ENCODE measurements around the gene ITGA4.

Gene ITGA4

DNA sequence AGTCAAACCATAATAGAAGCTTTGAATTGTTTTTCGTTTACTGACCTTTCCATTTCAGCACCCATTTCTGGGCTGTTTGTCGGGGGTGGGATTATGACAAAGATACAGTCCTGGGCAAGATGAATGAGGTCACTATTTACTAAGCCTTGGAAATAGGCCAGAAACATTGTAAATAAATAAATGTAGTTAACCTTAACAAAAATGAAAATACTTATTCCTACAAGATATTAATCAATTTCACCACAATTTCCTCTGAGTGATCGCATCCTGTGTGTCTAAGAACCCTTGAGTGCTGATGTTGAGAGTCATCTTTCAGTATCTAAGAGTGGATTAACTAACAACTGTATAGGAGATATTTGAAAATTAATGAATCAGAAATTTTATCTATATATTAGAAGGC, 14.0 kb downstream of the ITGA4 start:
- DNase-seq (ENCODE audit: extremely low spot score): no peak
- TF ChIP-seq, protein P1, sequence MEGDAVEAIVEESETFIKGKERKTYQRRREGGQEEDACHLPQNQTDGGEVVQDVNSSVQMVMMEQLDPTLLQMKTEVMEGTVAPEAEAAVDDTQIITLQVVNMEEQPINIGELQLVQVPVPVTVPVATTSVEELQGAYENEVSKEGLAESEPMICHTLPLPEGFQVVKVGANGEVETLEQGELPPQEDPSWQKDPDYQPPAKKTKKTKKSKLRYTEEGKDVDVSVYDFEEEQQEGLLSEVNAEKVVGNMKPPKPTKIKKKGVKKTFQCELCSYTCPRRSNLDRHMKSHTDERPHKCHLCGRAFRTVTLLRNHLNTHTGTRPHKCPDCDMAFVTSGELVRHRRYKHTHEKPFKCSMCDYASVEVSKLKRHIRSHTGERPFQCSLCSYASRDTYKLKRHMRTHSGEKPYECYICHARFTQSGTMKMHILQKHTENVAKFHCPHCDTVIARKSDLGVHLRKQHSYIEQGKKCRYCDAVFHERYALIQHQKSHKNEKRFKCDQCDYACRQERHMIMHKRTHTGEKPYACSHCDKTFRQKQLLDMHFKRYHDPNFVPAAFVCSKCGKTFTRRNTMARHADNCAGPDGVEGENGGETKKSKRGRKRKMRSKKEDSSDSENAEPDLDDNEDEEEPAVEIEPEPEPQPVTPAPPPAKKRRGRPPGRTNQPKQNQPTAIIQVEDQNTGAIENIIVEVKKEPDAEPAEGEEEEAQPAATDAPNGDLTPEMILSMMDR (IDR thresholded peaks at IDR 0.05; ENCODE audit: control extremely low read depth, extremely low read depth, low read depth, missing control alignments): no peak
- ChIA-PET POLR2A (no interaction called here), CTCF (interaction anchor here (0.7 to 2.3 kb wide), 5 partner anchors 7 to 244 kb away, joined by 3 to 9 read pairs (median 3); partner anchors contain the start of gene ITGA4)

GRCh38 chr2:181471783-181472182, 14.6 kb downstream of the ITGA4 start:
- TF ChIP-seq, protein P1 (IDR thresholded peaks at IDR 0.05; ENCODE audit: control extremely low read depth, extremely low read depth, low read depth, missing control alignments): no peak
- ChIA-PET POLR2A (no interaction called here), CTCF (interaction anchor here (1.1 to 2.3 kb wide), 3 partner anchors 14 to 367 kb away, joined by 3 to 9 read pairs (median 4); partner anchors contain the start of gene ITGA4)
- DNase-seq (ENCODE audit: extremely low spot score): no peak

- ChIA-PET CTCF (interaction anchor here (0.7 kb wide), 1 partner anchor 10 kb away, joined by 3 read pairs; no protein-coding TSS in a partner anchor), POLR2A (no interaction called here)
- DNase-seq (ENCODE audit: extremely low spot score): no peak
- TF ChIP-seq, protein P1 (IDR thresholded peaks at IDR 0.05; ENCODE audit: control extremely low read depth, extremely low read depth, low read depth, missing control alignments): no peak
These were observed 15.8 kb downstream of the ITGA4 start for GRCh38 chr2:181472990-181473389.

- CTCF ChIA-PET: interaction anchor here (0.8 to 4.2 kb wide), 4 partner anchors 8 to 378 kb away, joined by 3 to 26 read pairs (median 7); no protein-coding TSS in a partner anchor
- no peak for DNase-seq (ENCODE audit: extremely low spot score)
- POLR2A ChIA-PET: no interaction called here
- TF ChIP-seq, protein P1 (IDR thresholded peaks at IDR 0.05; ENCODE audit: control extremely low read depth, extremely low read depth, low read depth, missing control alignments): no peak
These were observed 17.2 kb downstream of the ITGA4 start for GRCh38 chr2:181474222-181474881.

DNA sequence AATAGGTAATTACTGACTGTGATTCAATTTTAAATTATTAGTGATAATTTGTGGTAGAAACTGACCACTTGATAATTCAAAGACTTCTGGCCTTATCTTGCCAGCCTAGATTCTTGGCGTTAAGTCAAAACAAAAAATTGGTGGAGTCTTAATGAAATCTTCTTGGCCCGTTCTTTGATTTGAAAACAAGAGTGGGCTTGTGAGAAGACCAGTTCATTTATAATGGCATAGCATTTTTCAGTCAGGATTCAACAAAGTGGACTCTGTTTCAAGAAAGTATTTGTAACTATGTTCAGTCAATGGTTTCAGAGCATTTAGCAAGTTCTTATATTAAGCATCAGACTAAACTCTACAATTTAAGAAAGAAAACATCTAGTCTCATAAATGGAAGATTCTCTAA, 26.0 kb downstream of the ITGA4 start:
- ChIA-PET POLR2A (no interaction called here), CTCF (interaction anchor here (1.7 kb wide), 1 partner anchor 17 kb away, joined by 6 read pairs; no protein-coding TSS in a partner anchor)
- no peak for DNase-seq (ENCODE audit: extremely low spot score)
- TF ChIP-seq, protein P1 (IDR thresholded peaks at IDR 0.05; ENCODE audit: control extremely low read depth, extremely low read depth, low read depth, missing control alignments): no peak

DNA sequence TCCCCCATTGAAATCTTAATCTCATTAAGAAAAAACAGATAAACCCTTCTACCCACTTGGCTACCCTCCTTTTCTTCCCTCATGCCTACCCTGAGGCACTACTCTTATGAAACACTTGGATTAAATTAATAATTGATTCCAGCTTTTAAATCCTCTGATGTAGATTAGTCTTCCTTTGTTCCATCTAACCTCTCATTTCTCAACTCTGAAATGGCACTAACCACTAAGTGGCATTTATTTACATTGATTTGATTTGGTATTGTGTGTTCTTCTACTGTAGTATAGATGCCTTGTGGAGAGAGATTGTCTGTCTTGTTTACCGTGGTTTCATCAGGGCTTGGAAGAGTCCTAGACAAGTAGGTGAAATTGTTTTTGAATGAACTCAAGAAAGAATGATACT, 26.7 kb downstream of the ITGA4 start:
- ChIA-PET CTCF (interaction anchor here (0.7 to 1.7 kb wide), 4 partner anchors 11 to 46 kb away, joined by 3 to 6 read pairs (median 4); no protein-coding TSS in a partner anchor), POLR2A (no interaction called here)
- TF ChIP-seq, protein P1 (IDR thresholded peaks at IDR 0.05; ENCODE audit: control extremely low read depth, extremely low read depth, low read depth, missing control alignments): no peak
- DNase-seq (ENCODE audit: extremely low spot score): no peak
